Activated B cell treated with CpG ODN at 0.5 μM for 24 hours (primary cell): ENCODE data around the gene CD7. TPM values are rescaled to one million over a fixed set of nuclear protein-coding genes. Genes with fewer than 3 reads are reported as not detected.

Experiments
- ATAC-seq: fragments of 200-7000 bp; cut with Tn5 transposase; one replicate; pipeline ENCODE4 v1.10.0; 2021; ENCODE audit warnings: low read depth, mild to moderate bottlenecking, moderate library complexity
- CTCF ChIA-PET: fragments of 350-600 bp; sonication (Branson Sonifier 250); formaldehyde crosslinking; loops from one replicate; lab custom pipeline; 2021; ENCODE audit warnings: antibody characterized with exemption; lab: Charles Lee
- POLR2A ChIA-PET: fragments of 350-600 bp; sonication (Branson Sonifier 250); formaldehyde crosslinking; loops from one replicate; lab custom pipeline; 2021; ENCODE audit warnings: antibody characterized with exemption; lab: Charles Lee
- DNase-seq: peaks from one replicate; pipeline ENCODE4 v3.0.0; 2022
- H3K27ac Mint-ChIP-seq: one replicate; pipeline ENCODE4 v1.8.0; 2020; ENCODE audit warnings: mixed read lengths
- H3K27me3 Mint-ChIP-seq: one replicate; pipeline ENCODE4 v1.8.0; 2021; ENCODE audit warnings: mixed read lengths
- H3K36me3 Mint-ChIP-seq: one replicate; pipeline ENCODE4 v1.8.0; 2021; ENCODE audit warnings: low read depth, mixed read lengths
- H3K4me1 Mint-ChIP-seq: one replicate; pipeline ENCODE4 v1.8.0; 2021; ENCODE audit warnings: mixed read lengths
- H3K4me3 Mint-ChIP-seq: one replicate; pipeline ENCODE4 v1.8.0; 2020; ENCODE audit warnings: mild to moderate bottlenecking, mixed read lengths
- H3K9me3 Mint-ChIP-seq: one replicate; pipeline ENCODE4 v1.8.0; 2020; ENCODE audit warnings: mixed read lengths
- intact Hi-C: fragments of 100-400 bp; cut with micrococcal nuclease; formaldehyde crosslinking; loops from one replicate; pipeline ENCODE4 v1.15.1; 2024
- total RNA-seq: library from RNA; stranded (reverse); gene quantifications from 2 replicates; pipeline ENCODE4 v1.2.3, GENCODE V29; 2022
- TF ChIP-seq, protein P1 (sequence below): fragments of 200-600 bp; IDR thresholded peaks from one replicate; pipeline ENCODE4 v1.8.0; 2022; ENCODE audit warnings: antibody characterized with exemption, mild to moderate bottlenecking

The CD7 gene
- total RNA-seq, 1 donor from 2014 or later = 0.42 TPM

- ChIA-PET POLR2A (interaction anchor here (1.0 to 1.9 kb wide), 6 partner anchors 18 to 114 kb away, joined by 3 to 40 read pairs (median 5); partner anchors contain the start of gene CSNK1D), CTCF (interaction anchor here (1.0 to 4.3 kb wide), 4 partner anchors 17 to 85 kb away, joined by 3 to 58 read pairs (median 8); no protein-coding TSS in a partner anchor)
- Mint-ChIP-seq H3K36me3 (no peaks in the 10 kb centered on the region), H3K27ac (no peak overlapping the region), H3K9me3 (no peaks in the 10 kb centered on the region), H3K4me1 (peaks cover 13% of the 10 kb centered on the region), H3K4me3 (no peak overlapping the region), H3K27me3 (peaks cover 12% of the 10 kb centered on the region)
- TF ChIP-seq, protein P1, sequence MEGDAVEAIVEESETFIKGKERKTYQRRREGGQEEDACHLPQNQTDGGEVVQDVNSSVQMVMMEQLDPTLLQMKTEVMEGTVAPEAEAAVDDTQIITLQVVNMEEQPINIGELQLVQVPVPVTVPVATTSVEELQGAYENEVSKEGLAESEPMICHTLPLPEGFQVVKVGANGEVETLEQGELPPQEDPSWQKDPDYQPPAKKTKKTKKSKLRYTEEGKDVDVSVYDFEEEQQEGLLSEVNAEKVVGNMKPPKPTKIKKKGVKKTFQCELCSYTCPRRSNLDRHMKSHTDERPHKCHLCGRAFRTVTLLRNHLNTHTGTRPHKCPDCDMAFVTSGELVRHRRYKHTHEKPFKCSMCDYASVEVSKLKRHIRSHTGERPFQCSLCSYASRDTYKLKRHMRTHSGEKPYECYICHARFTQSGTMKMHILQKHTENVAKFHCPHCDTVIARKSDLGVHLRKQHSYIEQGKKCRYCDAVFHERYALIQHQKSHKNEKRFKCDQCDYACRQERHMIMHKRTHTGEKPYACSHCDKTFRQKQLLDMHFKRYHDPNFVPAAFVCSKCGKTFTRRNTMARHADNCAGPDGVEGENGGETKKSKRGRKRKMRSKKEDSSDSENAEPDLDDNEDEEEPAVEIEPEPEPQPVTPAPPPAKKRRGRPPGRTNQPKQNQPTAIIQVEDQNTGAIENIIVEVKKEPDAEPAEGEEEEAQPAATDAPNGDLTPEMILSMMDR = no peak
- intact Hi-C loops = no loop called here
- ATAC-seq (no peak), DNase-seq (no peak)
Observed at GRCh38 chr17:82320140-82320840, 2.9 kb upstream of the CD7 start.

- Mint-ChIP-seq H3K27me3 (peaks cover 8% of the 10 kb centered on the region), H3K36me3 (no peaks in the 10 kb centered on the region), H3K9me3 (no peaks in the 10 kb centered on the region), H3K4me3 (no peak overlapping the region), H3K27ac (no peak overlapping the region), H3K4me1 (peaks cover 17% of the 10 kb centered on the region)
- ChIA-PET POLR2A (no interaction called here), CTCF (interaction anchor here (4.3 kb wide), 1 partner anchor 19 kb away, joined by 58 read pairs; no protein-coding TSS in a partner anchor)
- DNase-seq = no peak
- no peak for ATAC-seq
- TF ChIP-seq, protein P1 = no peak
- intact Hi-C loops = no loop called here
Observed at GRCh38 chr17:82319619-82320062, 2.2 kb upstream of the CD7 start.

- ATAC-seq (no peak), DNase-seq (no peak)
- POLR2A ChIA-PET = no interaction called here
- CTCF ChIA-PET = interaction anchor here (4.3 kb wide), 1 partner anchor 18 kb away, joined by 58 read pairs; no protein-coding TSS in a partner anchor
- TF ChIP-seq, protein P1 = no peak
- intact Hi-C loops = no loop called here
- H3K27me3 Mint-ChIP-seq = peaks cover 10% of the 10 kb centered on the region
- no peak overlapping the region for H3K4me3 Mint-ChIP-seq
- H3K4me1 Mint-ChIP-seq = peaks cover 21% of the 10 kb centered on the region
- H3K27ac Mint-ChIP-seq = no peak overlapping the region
- no peaks in the 10 kb centered on the region for H3K36me3 Mint-ChIP-seq
- H3K9me3 Mint-ChIP-seq = no peaks in the 10 kb centered on the region
Observed at GRCh38 chr17:82318772-82319606, 1.6 kb upstream of the CD7 start.

DNA sequence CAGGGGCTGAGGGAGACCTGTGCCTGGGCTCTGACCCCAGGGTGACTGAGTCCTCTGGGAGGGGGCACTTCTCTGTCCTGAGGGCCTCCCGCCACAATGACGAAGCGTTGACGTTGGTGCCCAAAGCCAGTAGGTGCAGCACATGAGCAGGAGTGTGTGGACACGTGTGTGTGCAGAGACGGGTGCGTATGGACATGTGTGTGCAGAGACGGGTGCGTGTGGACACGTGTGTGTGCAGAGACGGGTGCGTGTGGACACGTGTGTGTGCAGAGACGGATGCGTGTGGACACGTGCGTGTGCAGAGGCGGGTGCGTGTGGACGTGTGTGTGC lies 726 bp upstream of the CD7 start:
- TF ChIP-seq, protein P1 = no peak
- Mint-ChIP-seq H3K27ac (no peak overlapping the region), H3K36me3 (no peaks in the 10 kb centered on the region), H3K27me3 (peaks cover 16% of the 10 kb centered on the region), H3K4me1 (peaks cover 21% of the 10 kb centered on the region), H3K9me3 (no peaks in the 10 kb centered on the region), H3K4me3 (no peak overlapping the region)
- no peak for DNase-seq
- intact Hi-C loops = no loop called here
- ATAC-seq = no peak
- ChIA-PET POLR2A (interaction anchor here (1.5 kb wide), 1 partner anchor 20 kb away, joined by 11 read pairs; no protein-coding TSS in a partner anchor), CTCF (no interaction called here)
